NCI-H2171 (cell line): ENCODE measurements around the gene PRELID3B.

Experiments
- DNase-seq: peaks from one replicate; lab custom pipeline; 2025; lab: John Stamatoyannopoulos, UW

PRELID3B gene

DNA sequence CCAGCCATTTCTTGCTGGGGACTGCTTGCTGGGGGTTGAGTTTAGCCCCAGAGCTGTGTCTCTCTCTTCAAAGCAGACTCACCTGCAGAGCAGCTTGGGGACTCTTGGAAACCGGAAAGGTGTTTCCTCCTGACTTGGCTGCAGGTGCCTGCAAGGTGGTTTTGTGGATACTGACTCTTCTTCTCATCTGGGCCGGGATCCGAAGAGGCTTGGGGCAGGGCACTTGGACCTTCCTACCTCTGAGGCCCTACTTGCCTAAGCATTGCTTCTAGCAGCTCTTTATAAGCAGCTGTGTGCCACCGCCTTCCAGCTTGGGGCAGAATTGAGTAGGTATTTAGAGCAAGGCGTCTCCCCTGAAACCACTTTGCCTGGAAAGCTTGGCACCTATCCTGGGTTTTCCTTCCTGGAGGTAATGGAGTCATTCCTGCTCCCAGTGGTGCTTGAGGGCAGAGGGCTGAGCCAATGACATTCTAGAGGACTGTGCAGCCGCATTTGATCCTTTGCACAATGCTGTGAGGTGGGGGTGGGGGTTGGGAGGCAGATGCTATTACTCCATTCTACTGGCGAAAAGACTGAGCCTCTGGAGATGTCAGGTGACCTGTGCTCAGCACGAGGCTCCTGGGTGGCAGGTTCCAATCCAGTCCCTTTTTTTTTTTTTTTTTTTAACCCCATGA is 32.1 kb downstream of the PRELID3B start:
- no peak for DNase-seq

- DNase-seq, result no peak
These were observed 33.8 kb downstream of the PRELID3B start for GRCh38 chr20:59008715-59009336.

GRCh38 chr20:59007665-59008511 is 34.7 kb downstream of the PRELID3B start:
- no peak for DNase-seq

- no peak for DNase-seq
These were observed 35.5 kb downstream of the PRELID3B start, which contains the start of gene CTSZ for GRCh38 chr20:59006864-59007664. Gene CTSZ, minus strand, starts transcription at chr20:59007254. Its CDS starts 126 bp downstream, at chr20:59007128.

DNA sequence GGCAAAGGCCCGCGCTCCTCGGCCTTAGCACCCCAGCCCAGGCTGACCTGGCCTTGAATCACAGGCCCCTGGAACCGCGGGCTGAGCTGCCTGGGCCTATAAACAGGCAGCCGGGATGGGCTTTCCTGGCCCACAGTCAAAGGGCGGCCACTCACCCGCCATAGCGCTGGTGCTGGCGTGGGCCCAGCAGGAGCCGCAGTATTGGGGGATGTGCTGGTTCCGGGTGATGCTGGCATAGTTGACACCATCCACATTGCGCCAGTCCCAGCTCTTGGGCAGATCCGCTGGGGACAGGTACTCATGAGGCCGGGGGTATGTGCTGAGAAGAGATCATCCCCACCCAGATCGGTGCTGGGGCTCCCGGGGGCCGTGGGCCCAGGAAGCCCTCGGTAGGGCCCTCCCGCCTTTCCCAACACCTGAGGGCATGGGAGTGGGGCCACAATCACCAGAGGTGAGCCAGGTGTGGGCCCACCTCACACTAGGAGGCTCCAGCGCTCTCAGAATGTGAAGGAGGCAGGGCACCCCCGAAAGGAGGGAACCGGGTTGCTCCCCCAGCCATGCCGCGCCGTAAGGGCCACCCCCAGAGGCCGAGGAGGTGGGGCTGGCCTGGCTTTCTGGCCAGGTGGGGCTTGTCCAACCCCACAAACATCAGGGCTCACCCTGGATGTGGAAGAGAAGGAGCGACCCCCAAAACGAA is 36.3 kb downstream of the PRELID3B start:
- no peak for DNase-seq

DNA sequence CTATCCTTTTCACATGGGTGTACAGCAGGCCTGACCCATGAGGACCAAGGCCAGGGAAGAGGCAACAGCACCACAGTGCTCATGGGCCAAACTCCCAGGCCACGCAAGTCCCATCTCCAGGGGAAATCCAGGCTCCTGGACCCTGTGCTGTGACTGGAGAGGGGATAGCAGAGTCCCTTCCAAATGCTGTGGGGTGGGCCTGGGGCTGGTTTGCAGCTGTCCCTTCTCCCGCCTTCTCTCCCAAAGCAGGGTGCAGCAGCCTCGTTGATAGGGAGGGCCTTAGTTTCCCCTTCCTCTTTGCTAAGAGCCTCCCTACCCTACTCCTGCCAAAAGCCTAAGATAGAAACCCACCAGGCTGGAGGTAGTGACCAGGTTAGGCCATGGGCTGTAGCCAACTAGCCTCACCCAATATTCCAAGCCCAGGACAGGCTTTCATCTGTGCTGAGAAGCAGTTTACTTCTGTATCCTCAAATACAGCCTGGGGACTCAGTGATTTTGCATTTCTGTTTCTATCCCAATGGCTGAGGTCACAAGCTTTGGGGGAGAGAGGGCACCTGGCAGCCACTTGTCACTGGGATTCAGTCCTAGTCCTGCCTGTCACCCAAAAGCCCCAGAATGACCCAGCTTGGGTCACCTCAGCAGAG is 36.9 kb downstream of the PRELID3B start:
- no peak for DNase-seq

- no peak for DNase-seq
These were observed 37.6 kb downstream of the PRELID3B start for GRCh38 chr20:59004763-59005522.

DNA sequence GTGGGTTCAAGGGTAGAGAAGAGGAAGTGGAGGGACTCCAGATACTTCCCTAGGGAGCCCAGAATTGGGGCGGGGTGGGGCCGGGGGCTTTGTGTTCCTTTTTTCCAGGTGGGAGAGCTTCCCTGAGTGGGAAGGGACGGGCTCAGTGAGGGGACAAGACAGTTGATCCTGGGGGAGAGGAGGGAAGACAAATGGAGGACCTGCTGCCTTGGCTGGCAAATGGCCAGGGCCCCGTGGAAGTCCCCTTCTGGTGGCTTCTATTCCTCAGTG is 38.2 kb downstream of the PRELID3B start:
- DNase-seq, result no peak

GRCh38 chr20:59003836-59004492 is 38.6 kb downstream of the PRELID3B start:
- no peak for DNase-seq

- no peak for DNase-seq
These were observed 39.6 kb downstream of the PRELID3B start for GRCh38 chr20:59002874-59003399.

- DNase-seq, result no peak
These were observed 40.2 kb downstream of the PRELID3B start for GRCh38 chr20:59002388-59002787.

GRCh38 chr20:59001449-59002171 is 41.0 kb downstream of the PRELID3B start:
- no peak for DNase-seq

DNA sequence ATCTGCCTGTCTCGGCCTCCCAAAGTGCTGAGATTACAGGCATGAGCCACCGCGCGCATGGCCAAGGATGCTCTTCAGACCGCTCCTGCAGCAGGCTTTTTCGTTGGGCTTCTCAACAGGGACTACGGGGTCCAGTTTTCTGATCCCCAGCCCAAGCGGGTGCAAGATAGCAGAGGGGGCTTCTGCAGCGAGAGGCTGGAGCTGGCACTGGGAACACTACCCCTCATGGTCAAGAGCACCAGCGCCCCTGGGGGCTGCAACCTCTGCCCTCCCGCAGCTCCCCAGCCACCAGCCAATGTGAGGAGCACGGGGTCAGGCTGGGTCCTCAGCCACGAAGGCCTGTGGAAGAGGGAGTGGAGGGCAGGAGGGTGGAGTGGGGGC is 41.5 kb downstream of the PRELID3B start:
- DNase-seq, result no peak

DNA sequence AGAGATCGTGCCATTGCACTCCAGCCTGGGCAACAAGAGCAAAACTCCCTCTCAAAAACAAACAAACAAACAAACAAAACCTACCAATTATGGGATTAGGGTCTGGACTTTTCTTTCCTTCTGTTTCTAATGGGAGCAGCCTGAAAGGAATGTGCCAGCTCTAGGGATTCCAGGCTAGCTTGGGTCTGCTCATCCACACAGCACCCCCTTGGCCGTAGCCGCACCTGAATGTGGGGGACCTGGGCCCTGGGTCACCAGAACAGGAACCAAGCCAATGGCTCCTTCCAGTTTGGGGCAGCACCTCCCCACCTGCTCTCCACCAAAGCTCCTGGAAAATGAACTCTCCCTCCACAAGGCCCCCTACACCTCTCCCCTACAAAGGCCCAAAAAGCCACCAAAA is 42.3 kb downstream of the PRELID3B start:
- no peak for DNase-seq

- no peak for DNase-seq
These were observed 43.9 kb downstream of the PRELID3B start for GRCh38 chr20:58998656-58999055.

- no peak for DNase-seq
These were observed 45.3 kb downstream of the PRELID3B start for GRCh38 chr20:58997141-58997770.

GRCh38 chr20:58996226-58996611 is 46.4 kb downstream of the PRELID3B start:
- DNase-seq, result no peak

GRCh38 chr20:58995461-58996225 is 46.9 kb downstream of the PRELID3B start:
- DNase-seq, result no peak
